ENCODE data around the gene CACNB2. TPM values are rescaled to one million over a fixed set of nuclear protein-coding genes. Genes with fewer than 3 reads are reported as not detected.
A peak's percentile ranks its signal among the peaks of the same experiment; 100 is the strongest.

CACNB2 gene
- total RNA-seq, 1 donor from 2014 or later, result 7.6 TPM

- H3K36me3 Mint-ChIP-seq, result no peaks in the 10 kb centered on the region
- H3K4me3 Mint-ChIP-seq, result no peak overlapping the region
- DNase-seq (ENCODE audit: extremely low spot score, unreplicated experiment), result no peak
- H3K9me3 Mint-ChIP-seq, result no peaks in the 10 kb centered on the region
- H3K4me1 Mint-ChIP-seq (ENCODE audit: unreplicated experiment), result no peaks in the 10 kb centered on the region
- no peaks in the 10 kb centered on the region for H3K27me3 Mint-ChIP-seq
- TF ChIP-seq, protein P1, sequence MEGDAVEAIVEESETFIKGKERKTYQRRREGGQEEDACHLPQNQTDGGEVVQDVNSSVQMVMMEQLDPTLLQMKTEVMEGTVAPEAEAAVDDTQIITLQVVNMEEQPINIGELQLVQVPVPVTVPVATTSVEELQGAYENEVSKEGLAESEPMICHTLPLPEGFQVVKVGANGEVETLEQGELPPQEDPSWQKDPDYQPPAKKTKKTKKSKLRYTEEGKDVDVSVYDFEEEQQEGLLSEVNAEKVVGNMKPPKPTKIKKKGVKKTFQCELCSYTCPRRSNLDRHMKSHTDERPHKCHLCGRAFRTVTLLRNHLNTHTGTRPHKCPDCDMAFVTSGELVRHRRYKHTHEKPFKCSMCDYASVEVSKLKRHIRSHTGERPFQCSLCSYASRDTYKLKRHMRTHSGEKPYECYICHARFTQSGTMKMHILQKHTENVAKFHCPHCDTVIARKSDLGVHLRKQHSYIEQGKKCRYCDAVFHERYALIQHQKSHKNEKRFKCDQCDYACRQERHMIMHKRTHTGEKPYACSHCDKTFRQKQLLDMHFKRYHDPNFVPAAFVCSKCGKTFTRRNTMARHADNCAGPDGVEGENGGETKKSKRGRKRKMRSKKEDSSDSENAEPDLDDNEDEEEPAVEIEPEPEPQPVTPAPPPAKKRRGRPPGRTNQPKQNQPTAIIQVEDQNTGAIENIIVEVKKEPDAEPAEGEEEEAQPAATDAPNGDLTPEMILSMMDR (conservative IDR thresholded peaks at IDR 0.05), result no peak
- no peak overlapping the region for H3K27ac Mint-ChIP-seq
Observed at GRCh38 chr10:18463673-18464211, 323.5 kb downstream of the CACNB2 start.

DNA sequence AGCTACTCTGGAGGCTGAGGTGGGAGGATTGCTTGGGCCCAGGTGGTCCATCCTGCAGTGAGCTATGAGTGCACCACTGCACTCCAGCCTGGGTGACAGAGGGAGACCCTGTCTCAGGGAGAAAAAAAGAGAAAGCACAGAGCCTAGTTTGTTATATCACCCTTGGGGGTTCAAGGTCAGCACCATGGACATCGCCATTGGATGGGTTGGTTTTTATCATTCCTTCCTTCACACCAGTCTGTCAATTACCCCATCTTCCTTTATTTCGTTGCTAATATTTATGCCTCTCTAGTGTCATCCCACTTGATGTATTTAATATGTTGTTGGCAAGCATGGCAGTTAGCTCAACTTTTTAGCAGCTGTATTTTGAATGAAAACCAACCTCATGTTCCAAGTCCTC lies 328.9 kb downstream of the CACNB2 start:
- Mint-ChIP-seq H3K4me1 (ENCODE audit: unreplicated experiment) (no peaks in the 10 kb centered on the region), H3K36me3 (no peaks in the 10 kb centered on the region), H3K9me3 (no peaks in the 10 kb centered on the region), H3K27me3 (no peaks in the 10 kb centered on the region), H3K4me3 (no peak overlapping the region), H3K27ac (no peak overlapping the region)
- TF ChIP-seq, protein P1 (conservative IDR thresholded peaks at IDR 0.05), result no peak
- DNase-seq (ENCODE audit: extremely low spot score, unreplicated experiment), result no peak

DNA sequence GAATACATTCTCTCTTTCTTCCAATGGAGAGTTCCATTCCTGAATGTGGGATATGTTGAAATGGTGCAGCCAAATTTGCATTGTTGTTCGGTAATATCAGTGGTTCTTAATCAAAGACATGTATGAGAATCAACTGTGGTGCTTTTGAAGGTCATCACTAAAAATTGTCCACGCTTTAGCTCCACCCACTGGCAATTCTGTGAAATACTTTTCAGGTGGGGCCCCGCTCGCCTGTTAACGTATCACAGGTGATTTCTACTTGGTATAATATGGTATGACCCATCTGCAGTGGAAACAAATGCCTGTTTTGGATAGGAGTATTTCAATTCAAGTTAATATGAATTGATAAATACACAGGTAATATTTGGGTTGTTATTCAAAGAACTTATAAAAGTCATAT lies 332.8 kb downstream of the CACNB2 start:
- no peaks in the 10 kb centered on the region for H3K4me1 Mint-ChIP-seq (ENCODE audit: unreplicated experiment)
- no peaks in the 10 kb centered on the region for H3K9me3 Mint-ChIP-seq
- H3K36me3 Mint-ChIP-seq, result no peaks in the 10 kb centered on the region
- no peak for DNase-seq (ENCODE audit: extremely low spot score, unreplicated experiment)
- TF ChIP-seq, protein P1 (conservative IDR thresholded peaks at IDR 0.05), result peak; percentile 21
- no peak overlapping the region for H3K27ac Mint-ChIP-seq
- H3K4me3 Mint-ChIP-seq, result no peak overlapping the region
- H3K27me3 Mint-ChIP-seq, result no peaks in the 10 kb centered on the region

DNA sequence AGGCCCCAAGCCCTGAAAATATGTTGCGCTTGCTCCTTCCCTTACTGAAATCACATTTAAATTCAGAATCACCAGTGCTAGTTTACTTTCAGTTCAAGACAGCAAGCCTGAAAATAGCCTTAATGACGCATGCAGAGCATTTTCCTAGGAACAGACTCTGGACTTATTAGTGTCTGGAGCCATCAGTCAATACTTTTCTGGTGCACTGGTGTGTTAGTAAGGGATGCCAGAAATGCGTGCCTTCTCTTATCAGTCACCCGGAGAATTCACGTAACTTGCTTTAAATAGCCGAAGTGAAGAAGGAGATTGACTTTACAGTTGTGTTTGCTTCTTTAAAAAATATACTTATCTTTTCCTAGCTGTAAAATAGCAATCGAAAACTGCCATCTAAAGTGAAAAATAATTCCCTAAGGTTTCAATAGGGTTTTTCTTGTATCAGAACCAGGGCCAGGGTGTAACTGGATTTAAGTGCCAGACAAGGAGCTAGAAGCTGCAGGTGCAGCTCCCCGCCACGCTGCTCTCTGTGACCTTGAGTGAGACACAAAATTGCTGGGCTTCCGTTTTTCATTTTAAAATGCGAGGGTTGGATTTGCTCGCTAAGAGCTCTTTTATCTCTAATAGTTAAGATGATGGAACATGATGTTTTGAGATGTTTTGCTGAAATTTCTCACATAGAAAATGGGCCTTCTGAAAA lies 333.3 kb downstream of the CACNB2 start:
- H3K4me3 Mint-ChIP-seq, result no peak overlapping the region
- no peak for DNase-seq (ENCODE audit: extremely low spot score, unreplicated experiment)
- TF ChIP-seq, protein P1 (conservative IDR thresholded peaks at IDR 0.05), result no peak

GRCh38 chr10:18474118-18474455 lies 333.9 kb downstream of the CACNB2 start:
- Mint-ChIP-seq H3K27me3 (no peaks in the 10 kb centered on the region), H3K9me3 (no peaks in the 10 kb centered on the region), H3K36me3 (no peaks in the 10 kb centered on the region), H3K27ac (no peak overlapping the region), H3K4me1 (ENCODE audit: unreplicated experiment) (no peaks in the 10 kb centered on the region), H3K4me3 (no peak overlapping the region)
- no peak for DNase-seq (ENCODE audit: extremely low spot score, unreplicated experiment)
- TF ChIP-seq, protein P1 (conservative IDR thresholded peaks at IDR 0.05), result no peak

More for the DNA sequence above, 333.3 kb downstream of the CACNB2 start:
- no peak overlapping the region for H3K27ac Mint-ChIP-seq
- H3K4me1 Mint-ChIP-seq (ENCODE audit: unreplicated experiment), result no peaks in the 10 kb centered on the region
- H3K27me3 Mint-ChIP-seq, result no peaks in the 10 kb centered on the region
- no peaks in the 10 kb centered on the region for H3K36me3 Mint-ChIP-seq
- no peaks in the 10 kb centered on the region for H3K9me3 Mint-ChIP-seq
